Measurements from ENCODE around the gene CREBBP. TPM values are rescaled to one million over a fixed set of nuclear protein-coding genes. Genes with fewer than 3 reads are reported as not detected.

Gene CREBBP
- total and polyA plus RNA-seq, 9 of the 15 experiments (the other 6 are each of a cell fraction or from before 2014, with no cell fraction given), result 0.70 to 24.8 (median 5.6) TPM

- TF ChIP-seq ZNF584 (CRISPR knock-in tag; IDR thresholded peaks at IDR 0.05; ENCODE audit: low read depth), result no peak
- no peak for TF ChIP-seq SP2 (IDR thresholded peaks at IDR 0.05; ENCODE audit: extremely low read depth, low read depth, low read length, poor library complexity, severe bottlenecking)
- TF ChIP-seq ZFPM2 (CRISPR knock-in tag; IDR thresholded peaks at IDR 0.05), result no peak
- no peak for TF ChIP-seq COPS2 (conservative IDR thresholded peaks at IDR 0.05)
- TF ChIP-seq OTX1 (CRISPR knock-in tag; IDR thresholded peaks at IDR 0.05), result no peak
- no peak for TF ChIP-seq BHLHE40 (IDR thresholded peaks at IDR 0.05; ENCODE audit: low read length)
- TF ChIP-seq ZSCAN32 (CRISPR knock-in tag; IDR thresholded peaks at IDR 0.05), result no peak
These were observed 136.5 kb downstream of the CREBBP start (continued) for GRCh38 chr16:3744018-3744417.

GRCh38 chr16:3740934-3741333 lies 139.6 kb downstream of the CREBBP start:
- intact Hi-C loops (cut with micrococcal nuclease) (no loop called here), in situ Hi-C loops (cut with MboI) (no loop called here)
- no TSS peak for BruUV-seq (replicated peaks)
- no peak for DNase-seq (ENCODE audit: extremely low read depth in 1 of 4, low spot score in 3 of 4)
- ChIA-PET CTCF (ENCODE audit: low intra/inter-chr PET ratio) (no interaction called here), POLR2A (interaction anchor here (0.8 to 1.2 kb wide), 2 partner anchors 15 to 140 kb away, joined by 3 to 4 read pairs; no protein-coding TSS in a partner anchor)
- Histone ChIP-seq H3K79me2 (ENCODE audit: control insufficient read depth, insufficient read depth, low read length) (no peaks in the 10 kb centered on the region), H3K9ac (ENCODE audit: insufficient read depth in 1 of 2, low read depth in 2 of 2, low read length in 2 of 2) (no peak overlapping the region), H3K4me1 (replicated peaks in 1 of 2; ENCODE audit: control insufficient read depth in 2 of 2, insufficient read depth in 2 of 2, low read length in 2 of 2) (no peaks in the 10 kb centered on the region), H3K4me2 (ENCODE audit: insufficient read depth, low read length) (no peak overlapping the region), H3K9me3 (replicated peaks; ENCODE audit: control insufficient read depth, insufficient read depth, low read depth, low read length) (no peaks in the 10 kb centered on the region), H3K27ac (ENCODE audit: extremely low read depth, low read depth, low read length) (no peak overlapping the region), H3K36me3 (ENCODE audit: control insufficient read depth, insufficient read depth, low read length) (peaks cover 74% of the 10 kb centered on the region), H3K4me3 (no peak overlapping the region), H3K27me3 (ENCODE audit: control insufficient read depth in 2 of 2, insufficient read depth in 2 of 2, low read length in 2 of 2) (no peaks in the 10 kb centered on the region), H2AFZ (ENCODE audit: low read depth, low read length) (no peak overlapping the region), H3K9me1 (ENCODE audit: control insufficient read depth, insufficient read depth, low read length) (no peaks in the 10 kb centered on the region), H4K20me1 (replicated peaks; ENCODE audit: control insufficient read depth, insufficient read depth, low read length) (no peaks in the 10 kb centered on the region)
- no peak for FAIRE-seq
- TF ChIP-seq BRF2 (IDR thresholded peaks at IDR 0.05; ENCODE audit: borderline replicate concordance, insufficient read depth, insufficient read length) (no peak), SMAD3 (CRISPR knock-in tag; conservative IDR thresholded peaks at IDR 0.05) (no peak), NUFIP1 (IDR thresholded peaks at IDR 0.05; ENCODE audit: partially characterized antibody) (no peak), RNF219 (CRISPR knock-in tag; IDR thresholded peaks at IDR 0.05) (no peak), ZNF830 (CRISPR knock-in tag; IDR thresholded peaks at IDR 0.05) (no peak), DLX4 (CRISPR knock-in tag; IDR thresholded peaks at IDR 0.05) (no peak), IFI16 (CRISPR knock-in tag; IDR thresholded peaks at IDR 0.05) (no peak), MLLT1 (IDR thresholded peaks at IDR 0.05) (no peak)
- no peak for ATAC-seq
- WGBS (ENCODE audit: insufficient coverage, low coverage, missing lambda C conversion rate), result 95% methylated on average over 16 of the region's 16 CpGs

Data from K562 (cell line).